Islet precursor cell (in vitro differentiated cells): ENCODE results near the gene HOXC6.

Source experiments
- DNase-seq: peaks from one replicate; pipeline ENCODE4 v3.0.0-alpha.2; 2018

HOXC6 gene

DNA sequence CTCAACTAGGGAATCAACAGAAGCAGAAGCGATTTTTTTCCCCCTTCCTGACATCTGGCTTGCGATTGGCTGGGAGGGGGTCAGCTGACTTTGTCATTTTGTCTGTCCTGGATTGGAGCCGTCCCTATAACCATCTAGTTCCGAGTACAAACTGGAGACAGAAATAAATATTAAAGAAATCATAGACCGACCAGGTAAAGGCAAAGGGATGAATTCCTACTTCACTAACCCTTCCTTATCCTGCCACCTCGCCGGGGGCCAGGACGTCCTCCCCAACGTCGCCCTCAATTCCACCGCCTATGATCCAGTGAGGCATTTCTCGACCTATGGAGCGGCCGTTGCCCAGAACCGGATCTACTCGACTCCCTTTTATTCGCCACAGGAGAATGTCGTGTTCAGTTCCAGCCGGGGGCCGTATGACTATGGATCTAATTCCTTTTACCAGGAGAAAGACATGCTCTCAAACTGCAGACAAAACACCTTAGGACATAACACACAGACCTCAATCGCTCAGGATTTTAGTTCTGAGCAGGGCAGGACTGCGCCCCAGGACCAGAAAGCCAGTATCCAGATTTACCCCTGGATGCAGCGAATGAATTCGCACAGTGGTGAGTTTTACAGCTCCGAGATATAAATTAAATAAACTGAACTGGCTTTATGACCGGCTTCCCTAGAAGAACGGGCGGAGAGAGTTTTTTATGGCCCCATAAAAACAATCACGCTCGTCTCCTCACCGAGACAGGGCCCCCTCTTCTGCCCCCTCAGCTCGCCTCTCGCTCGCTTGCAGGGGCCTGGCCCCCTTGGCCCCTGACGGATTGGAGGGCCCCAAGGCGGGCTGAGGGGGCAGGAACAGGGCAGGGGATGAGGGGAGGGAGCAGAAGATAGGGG lies at the start of gene HOXC6:
HOXC6 (plus strand) TSS at position 127 of the 888 bp plus-strand sequence; CDS start at position 209, 82 bp downstream.
- DNase-seq = peak; percentile 75

DNA sequence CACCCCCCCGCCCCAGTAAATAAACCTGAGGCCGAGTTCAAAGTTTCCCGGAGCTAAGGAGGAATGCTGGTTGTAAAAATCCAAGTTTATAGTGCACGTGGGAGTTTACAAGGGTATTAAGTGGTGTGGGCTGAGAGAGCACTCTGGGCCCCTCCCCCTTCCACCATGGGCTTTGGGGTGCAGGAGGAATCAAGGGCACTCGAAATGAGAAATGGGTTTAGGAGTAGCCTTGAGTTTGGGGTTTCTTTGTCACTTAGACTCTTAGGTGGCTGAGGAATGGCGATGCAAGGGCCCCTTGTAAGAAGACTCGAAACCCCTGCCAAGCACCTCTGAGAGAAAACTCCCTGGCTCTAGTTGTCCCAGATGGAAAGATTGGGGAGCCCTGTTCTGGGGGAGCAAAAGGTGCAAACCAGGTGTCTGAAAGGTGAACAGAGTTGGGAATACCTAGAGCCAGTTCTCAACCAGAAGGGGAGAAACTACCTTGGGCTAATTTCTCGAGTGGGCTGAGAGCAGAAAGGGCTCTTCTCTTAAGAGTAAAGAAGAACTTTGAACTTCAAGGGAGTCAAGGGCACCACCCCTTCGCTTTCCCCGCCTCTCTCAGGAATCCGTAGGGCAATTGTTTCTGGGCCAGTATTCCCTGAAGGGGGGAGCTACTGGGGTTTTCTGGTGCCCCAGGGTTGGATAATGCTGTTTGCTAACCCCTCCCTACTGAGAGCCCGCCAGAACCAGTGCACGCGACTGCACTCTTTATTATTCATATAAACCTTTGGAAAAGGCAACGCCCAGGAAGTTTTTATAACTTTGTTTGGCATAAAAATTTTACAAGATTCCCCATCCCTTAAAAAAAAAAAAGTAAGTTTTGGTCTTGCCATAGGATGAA lies 49.5 kb upstream of the HOXC6 start:
- no peak for DNase-seq

DNA sequence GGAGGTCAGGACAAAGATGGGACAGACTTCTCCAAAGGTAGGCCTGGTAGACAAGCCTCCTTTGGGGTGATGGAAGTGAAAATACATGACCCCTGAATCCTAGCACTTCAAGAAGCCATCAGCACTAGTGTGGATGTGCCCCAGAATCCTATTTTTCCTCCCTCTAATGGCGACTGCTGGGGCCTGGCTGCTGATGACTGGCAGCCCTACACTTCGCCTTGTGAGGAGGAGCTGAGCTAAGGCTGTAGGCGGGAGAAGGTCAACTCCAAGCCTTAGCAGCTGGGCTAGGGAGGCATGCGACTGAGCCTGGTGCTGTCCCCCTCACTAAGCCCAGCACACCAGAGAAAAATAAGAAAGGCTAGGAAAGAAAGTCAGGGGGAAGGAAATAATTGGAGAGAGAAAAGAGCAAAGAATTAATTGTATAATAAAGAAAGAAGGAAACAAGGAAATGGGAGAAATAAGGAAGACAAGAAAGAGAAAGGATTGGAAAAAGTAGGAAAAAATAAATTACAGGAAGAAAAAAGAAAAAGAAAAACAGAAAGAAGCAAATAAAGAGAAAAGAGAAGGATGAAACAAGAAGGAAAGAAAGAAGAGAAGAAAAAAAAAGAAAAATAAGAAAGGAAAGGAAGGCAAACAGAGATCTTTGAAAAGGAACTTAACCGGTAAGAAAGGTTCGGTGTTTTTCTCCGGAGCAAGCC lies 48.0 kb upstream of the HOXC6 start:
- DNase-seq = no peak

DNA sequence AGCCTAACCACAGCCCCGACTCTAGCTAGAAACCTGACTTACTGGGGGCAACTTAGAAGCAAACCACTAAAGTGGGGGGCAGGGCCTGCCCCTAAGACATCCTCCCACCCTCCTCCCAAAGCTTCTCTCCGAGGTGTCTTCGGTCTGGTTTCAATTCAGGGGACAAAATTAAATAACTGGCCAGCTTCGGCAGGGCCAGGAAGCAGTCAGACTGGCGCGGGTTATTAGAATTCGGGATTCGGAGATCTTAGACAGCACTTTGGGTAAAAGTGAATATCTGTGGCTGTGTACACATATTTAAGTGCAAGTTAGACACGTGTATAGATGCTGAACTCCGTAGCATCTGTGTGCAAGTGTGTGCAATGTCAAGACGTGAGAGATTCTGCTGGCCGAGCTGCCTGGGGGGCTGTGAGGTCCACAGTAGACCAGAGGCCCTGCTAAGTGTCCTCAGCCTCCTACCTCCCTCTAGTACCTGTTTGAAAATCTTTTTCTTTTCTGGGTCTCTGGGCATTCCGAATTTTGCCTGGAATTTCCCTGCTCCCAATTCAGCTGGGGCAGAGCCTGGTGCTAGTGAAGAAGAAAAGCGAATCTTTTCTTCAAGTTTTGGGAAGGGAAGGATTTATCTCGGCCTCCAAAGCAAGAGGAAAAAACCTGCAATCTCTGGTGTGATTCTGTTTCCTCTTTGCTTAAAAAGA lies 47.3 kb upstream of the HOXC6 start:
- no peak for DNase-seq

DNA sequence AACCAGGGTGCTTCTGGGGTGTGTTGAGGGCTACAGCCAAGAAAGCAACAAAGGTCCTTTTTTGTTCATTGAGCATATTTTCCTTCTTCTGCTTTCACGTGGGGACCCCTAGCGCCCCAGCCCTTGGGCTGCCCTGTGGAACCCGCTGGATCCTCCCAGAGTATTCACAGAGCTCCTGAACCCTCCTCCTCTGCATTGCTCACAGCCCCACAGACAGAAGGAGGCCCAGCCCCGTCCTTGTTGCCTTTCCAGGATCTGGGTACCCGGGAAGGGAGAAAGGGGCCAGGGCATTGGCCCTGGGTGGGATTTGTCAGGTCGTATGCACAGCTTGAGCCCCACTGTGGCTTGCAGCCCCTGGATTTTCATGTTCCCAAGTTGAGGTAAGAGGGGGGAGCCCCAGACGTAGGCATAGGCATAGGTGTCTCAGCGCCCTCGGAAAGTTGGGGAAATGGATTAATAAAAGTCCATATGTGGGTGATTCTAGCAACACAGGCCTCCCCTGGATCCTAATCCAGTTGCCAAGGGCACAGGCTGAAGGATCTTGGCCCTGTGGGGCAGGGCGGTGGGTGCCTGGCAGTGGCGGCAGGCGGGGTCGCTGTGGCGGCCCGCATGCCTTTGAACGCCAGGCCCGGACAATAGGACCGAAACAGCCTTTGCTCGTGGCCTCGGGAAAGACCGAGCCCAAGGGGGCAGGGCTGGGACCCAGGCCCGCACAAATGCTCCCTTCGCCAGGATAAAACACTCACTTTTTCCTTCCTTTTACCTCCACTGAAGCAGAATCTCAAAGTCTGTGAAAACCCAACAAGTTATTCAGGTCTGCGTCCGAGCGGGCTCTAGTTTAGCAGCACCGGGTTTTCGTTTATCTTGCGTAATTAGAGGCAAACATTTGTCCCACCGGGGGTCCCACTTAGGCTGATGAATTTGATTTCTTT lies 46.3 kb upstream of the HOXC6 start:
- no peak for DNase-seq

DNA sequence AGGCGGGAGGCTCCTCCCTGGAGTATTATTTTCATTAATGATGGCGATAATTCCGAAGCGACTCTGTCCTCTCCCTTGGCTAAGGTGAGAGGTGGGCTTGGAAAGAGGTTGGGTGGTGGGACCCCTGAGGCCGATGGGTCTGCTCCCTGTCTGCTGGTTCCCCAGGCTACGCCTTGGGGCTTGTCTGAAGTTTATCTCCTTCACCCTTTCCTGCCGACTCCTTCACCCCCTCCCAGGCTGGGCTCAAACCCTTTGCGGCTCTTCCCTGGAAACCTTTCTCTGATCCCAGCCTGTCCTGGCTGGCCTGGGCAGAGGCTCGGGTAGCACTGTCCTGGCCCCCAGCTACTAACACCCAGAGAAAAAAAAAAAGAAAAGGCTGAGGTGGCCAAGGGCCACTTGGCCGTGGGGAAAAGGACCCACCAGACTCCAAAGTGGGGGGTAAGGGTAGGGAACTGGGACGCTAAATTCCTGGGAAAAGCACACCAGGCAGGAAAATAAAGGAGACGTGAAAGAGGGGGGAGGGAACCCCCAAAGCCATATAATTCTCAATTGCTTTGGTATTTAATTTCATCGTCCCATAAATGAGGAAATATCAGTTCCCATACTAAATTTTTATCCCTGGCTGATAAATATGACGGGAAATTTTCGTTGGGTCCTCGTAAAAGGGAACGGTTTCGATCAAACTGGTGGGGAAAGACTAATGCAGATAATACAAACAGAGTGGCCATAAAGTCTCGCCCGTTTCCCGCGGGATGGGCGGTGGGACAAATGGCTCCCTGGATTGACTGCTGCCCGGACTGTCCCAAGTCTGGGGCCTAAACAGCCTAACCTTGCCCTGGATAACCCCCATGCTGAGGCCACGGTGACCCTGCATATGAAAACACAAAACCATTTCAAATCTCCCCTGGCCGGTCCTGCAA lies 45.3 kb upstream of the HOXC6 start:
- no peak for DNase-seq

DNA sequence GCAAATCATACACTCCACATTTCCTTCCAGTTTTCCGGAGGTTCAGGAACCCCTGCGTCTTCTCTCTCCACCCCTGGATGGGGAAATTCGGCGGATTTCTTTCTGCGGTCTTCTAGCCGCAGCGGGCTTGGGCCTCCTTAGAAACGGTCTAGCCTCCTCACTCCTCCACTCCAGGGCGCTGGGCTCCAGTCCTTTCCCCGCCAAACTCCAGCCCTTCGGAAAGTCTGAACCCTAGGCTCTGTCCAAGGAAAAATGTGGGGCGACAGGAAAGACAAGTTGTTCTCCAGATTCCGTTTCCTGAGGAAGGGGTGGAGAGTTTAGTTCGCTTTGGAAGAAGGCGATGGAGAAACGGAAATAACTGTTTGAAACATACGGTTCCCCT lies 44.7 kb upstream of the HOXC6 start:
- DNase-seq = no peak

DNA sequence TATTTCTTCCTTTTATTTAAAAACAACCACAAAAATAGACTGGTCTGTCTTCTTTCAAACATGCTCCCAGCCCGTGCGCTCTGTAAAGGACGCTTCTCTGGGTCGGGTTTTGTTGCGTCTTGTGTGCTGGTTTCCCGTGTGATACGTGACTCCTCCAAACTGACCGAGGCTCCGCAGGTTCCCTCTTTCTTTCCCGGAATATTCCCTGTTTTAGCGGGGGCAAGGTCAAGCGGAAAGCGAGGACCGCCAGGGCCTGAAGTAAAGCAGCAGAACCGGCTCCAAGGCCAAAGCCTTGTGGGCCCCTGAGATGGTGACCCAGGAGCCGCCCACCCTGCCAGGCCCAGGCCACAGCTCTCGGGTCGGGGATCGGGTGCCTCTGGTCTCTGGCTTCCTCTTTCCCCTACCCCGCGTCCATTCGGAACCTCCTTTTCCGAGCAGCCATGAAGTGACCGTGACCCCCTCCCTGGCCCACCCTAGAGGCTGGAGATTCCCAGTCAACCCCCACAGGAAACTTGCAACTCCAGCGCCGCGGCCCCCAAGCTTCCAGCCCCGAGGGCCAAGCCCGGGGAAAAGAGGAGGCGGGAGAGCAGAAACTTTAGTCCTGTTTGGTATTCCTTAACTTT lies 44.2 kb upstream of the HOXC6 start:
- no peak for DNase-seq

DNA sequence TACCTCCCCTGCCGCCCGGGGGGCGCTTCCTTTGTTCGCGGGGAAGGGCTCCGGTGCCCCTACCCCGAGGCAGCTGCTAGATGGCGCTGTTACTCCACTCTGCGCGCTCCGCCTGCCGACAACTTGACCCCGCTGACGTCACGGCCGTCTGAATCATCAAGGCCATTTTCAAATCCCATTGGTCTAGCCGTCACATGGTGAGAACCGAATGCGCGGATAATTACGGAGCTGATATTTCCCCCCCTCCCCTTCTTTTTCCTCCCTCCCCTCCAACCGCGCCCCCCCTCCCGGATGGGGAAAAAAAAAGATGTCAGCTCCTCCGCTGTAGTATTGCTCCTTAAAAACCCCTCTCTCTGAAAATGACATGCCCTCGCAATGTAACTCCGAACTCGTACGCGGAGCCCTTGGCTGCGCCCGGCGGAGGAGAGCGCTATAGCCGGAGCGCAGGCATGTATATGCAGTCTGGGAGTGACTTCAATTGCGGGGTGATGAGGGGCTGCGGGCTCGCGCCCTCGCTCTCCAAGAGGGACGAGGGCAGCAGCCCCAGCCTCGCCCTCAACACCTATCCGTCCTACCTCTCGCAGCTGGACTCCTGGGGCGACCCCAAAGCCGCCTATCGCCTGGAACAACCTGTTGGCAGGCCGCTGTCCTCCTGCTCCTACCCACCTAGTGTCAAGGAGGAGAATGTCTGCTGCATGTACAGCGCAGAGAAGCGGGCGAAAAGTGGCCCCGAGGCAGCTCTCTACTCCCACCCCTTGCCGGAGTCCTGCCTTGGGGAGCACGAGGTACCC lies 43.1 kb upstream of the HOXC6 start, which contains the start of gene HOXC10:
HOXC10 (plus strand) TSS at position 246 of the 791 bp plus-strand sequence; CDS start at position 360, 114 bp downstream.
- DNase-seq = peak; percentile 96

DNA sequence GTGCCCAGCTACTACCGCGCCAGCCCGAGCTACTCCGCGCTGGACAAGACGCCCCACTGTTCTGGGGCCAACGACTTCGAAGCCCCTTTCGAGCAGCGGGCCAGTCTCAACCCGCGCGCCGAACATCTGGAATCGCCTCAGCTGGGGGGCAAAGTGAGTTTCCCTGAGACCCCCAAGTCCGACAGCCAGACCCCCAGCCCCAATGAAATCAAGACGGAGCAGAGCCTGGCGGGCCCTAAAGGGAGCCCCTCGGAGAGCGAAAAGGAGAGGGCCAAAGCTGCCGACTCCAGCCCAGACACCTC lies 42.6 kb upstream of the HOXC6 start:
- DNase-seq = no peak

DNA sequence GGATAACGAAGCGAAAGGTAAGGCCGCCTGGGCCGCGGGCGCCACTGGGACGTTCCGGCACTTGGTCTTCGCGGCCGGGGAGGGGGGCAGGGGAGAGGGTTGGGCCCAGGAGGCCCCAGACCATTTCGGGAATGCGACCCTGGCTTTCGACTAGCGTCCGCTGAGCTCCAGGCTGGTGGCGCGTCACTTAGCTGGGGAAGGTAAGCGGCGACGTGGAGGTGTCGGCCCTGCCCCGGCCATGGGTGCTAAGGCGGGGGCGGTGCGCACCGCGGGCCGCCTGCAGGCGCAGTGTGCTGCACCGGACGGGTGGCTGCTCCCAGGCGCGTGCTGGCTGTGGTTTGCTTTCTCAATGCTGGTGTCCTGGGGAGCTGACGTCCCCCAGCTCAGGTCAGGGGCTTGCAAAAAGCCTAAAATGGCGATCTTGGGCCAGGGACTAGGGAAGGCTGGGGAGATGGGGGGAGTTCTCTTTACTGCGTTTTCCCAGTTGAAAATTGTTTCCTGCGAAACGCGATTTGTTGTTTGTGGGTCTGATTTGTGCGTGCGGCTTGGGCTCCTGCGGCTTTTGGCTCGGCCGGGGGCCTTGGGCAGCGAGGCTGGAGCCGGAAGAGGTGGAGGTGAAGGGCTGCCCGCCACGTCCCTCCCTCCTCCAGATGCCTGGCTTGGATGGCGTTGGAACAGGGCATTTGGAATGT lies 42.1 kb upstream of the HOXC6 start:
- no peak for DNase-seq

DNA sequence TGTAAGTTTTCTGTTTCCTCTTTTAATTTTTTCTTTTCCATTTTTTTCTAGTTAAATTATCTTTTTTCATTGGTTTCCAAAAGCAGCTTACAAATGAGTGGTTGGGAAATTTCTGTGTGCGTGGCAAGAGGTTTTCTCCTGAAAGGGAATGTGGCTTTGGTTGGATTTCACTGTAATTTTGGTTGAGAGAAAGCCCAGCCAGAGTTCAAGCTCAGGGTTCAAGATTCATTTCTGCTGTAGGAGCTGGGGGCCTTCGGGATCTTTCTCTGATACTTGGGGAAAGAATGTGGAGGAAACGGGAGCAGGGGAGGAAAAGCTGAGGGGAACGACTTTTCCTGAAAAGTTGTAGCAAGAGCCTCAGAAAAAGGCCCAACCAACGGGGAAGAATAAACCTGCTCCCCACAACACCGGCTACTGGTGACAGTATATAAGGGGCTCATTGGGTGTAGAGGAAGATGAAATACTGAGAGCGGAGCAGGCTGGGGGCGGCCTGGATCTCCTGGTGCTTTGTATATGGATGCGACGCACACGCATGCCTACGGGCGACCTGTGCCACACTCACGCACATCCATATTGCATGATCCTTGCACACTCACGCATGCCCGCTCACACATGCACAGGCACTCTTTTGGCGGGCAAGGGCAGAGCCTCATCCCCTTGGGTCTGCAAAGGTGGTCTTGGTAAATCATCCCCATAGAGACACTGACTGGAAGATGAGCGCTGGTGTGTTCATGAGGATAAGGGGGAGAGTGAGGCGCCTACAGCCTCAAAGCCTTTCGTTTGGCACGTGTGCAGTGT lies 41.4 kb upstream of the HOXC6 start:
- no peak for DNase-seq

DNA sequence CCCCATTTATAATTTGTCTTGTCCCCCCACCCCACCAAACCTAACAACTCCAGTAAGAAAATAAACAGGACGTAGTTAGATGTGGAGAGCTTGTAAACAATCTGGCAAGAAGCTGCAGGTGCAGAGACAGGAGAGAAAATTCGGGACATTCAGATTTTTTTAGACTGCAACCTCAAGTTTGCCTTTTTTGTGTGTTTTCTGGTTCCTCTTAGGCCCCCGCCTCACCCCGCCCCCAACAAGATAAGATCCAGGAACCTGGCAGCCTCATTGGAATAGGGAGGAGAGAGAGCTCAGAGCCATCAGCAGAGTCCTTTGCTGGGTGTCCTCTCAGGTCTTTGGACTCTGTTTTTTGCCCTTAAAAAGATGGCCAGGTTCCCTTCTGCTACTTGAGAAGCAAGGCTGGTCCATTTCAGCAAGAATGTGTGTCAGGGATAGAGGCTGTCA lies 40.4 kb upstream of the HOXC6 start:
- DNase-seq = no peak

DNA sequence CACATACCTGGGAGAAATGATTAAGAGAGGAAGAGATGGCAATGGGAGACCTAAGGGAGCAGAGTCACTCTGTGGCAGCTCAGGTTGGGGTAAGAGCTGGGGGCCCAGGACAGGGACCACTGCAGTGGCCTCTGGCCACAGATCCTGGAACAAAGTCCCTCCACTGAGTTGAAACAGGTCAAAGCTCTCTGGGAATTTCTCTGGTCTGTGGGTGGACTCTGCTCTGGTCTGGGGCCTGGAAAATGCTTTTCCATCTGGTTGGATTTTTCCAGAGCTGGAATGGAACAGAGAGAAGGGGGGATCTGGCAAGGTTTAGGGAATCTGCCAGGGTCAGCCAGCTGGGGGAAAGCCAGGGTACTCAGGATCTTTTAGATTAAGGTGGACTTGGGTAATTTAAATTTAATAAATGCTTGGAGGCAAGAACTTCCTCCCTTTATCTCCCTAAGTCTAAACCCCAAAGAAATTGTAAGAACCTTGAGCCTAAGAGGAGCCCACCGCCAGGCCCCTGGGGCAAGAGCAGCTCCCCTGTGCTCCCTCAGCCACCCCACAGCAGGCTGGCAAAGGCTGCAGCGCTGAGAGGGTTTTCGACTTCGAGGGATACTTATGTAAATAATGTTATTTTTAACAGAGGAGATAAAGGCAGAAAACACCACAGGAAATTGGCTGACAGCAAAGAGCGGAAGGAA lies 39.6 kb upstream of the HOXC6 start:
- no peak for DNase-seq

DNA sequence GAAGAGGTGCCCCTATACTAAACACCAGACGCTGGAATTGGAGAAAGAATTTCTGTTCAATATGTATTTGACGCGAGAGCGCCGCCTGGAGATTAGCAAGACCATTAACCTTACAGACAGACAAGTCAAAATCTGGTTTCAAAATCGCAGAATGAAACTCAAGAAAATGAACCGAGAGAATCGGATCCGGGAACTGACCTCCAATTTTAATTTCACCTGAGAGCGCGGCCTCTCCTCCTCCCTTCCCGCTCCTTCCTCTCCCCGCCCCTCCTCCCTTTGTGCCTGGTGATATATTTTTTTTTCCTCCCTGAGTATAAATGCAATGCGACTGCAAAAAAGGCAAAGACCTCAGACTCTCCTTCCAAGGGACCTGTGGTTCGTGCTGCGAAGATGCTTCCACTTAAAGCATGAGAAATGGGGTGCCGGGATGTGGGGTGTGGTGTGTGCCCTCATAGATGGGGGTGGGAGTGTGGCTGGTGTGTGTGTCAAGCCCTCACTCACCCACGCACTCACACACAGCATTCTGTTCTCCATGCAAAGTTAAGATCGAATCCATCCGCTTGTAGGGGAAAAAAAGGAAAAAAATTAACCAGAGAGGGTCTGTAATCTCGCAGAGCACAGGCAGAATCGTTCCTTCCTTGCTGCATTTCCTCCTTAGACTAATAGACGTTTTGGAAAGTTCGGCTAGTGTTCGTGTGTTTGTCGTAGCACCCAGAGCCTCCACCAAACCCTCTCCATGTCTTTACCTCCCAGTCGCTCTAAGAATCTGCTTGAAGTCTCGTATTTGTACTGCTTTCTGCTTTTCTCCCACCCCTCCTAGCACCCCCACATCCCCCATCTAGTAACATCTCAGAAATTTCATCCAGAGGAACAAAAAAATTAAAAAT lies 38.8 kb upstream of the HOXC6 start:
- DNase-seq = no peak
